ENCODE results near the gene AQP7.
"Not testable (repeated sequence)": the region's sequence is repeated elsewhere in the genome, so short reads cannot be mapped to it uniquely, and the experiment has no call there.

Gene AQP7

GRCh38 chr9:33404788-33405362 is 2.5 kb upstream of the AQP7 start:
- no peaks in the 10 kb centered on the region for H3K27me3 ChIP-seq (ENCODE audit: control insufficient read depth, insufficient read depth, low read length)
- H3K36me3 ChIP-seq (ENCODE audit: control insufficient read depth, insufficient read depth, low read length) = no peaks in the 10 kb centered on the region
- peaks cover 7% of the 10 kb centered on the region for H3K4me1 ChIP-seq (ENCODE audit: control insufficient read depth, insufficient read depth, low read length)
- H3K9ac ChIP-seq (ENCODE audit: low read length) = no peak overlapping the region
- no peaks in the 10 kb centered on the region for H3K9me3 ChIP-seq (ENCODE audit: control insufficient read depth, low read length)
- no peak overlapping the region for H3K4me3 ChIP-seq (ENCODE audit: low read length)

GRCh38 chr9:33403941-33404787 is 1.8 kb upstream of the AQP7 start:
- H3K9ac ChIP-seq (ENCODE audit: low read length) = no peak overlapping the region
- no peak overlapping the region for H3K4me3 ChIP-seq (ENCODE audit: low read length)
- no peaks in the 10 kb centered on the region for H3K36me3 ChIP-seq (ENCODE audit: control insufficient read depth, insufficient read depth, low read length)
- peaks cover 7% of the 10 kb centered on the region for H3K4me1 ChIP-seq (ENCODE audit: control insufficient read depth, insufficient read depth, low read length)
- no peaks in the 10 kb centered on the region for H3K9me3 ChIP-seq (ENCODE audit: control insufficient read depth, low read length)
- H3K27me3 ChIP-seq (ENCODE audit: control insufficient read depth, insufficient read depth, low read length) = no peaks in the 10 kb centered on the region

GRCh38 chr9:33401809-33402208 is 559 bp downstream of the AQP7 start:
- H3K36me3 ChIP-seq (ENCODE audit: control insufficient read depth, insufficient read depth, low read length); H3K4me1 ChIP-seq (ENCODE audit: control insufficient read depth, insufficient read depth, low read length); H3K27me3 ChIP-seq (ENCODE audit: control insufficient read depth, insufficient read depth, low read length); H3K4me3 ChIP-seq (ENCODE audit: low read length); H3K9me3 ChIP-seq (ENCODE audit: control insufficient read depth, low read length); H3K9ac ChIP-seq (ENCODE audit: low read length): not testable (repeated sequence)

GRCh38 chr9:33399047-33399446 is 3.3 kb downstream of the AQP7 start:
- not testable (repeated sequence) for H3K36me3 ChIP-seq (ENCODE audit: control insufficient read depth, insufficient read depth, low read length); H3K9me3 ChIP-seq (ENCODE audit: control insufficient read depth, low read length); H3K27me3 ChIP-seq (ENCODE audit: control insufficient read depth, insufficient read depth, low read length); H3K4me3 ChIP-seq (ENCODE audit: low read length); H3K9ac ChIP-seq (ENCODE audit: low read length)
- peaks cover 15% of the 10 kb centered on the region for H3K4me1 ChIP-seq (ENCODE audit: control insufficient read depth, insufficient read depth, low read length)

- not testable (repeated sequence) for H3K9me3 ChIP-seq (ENCODE audit: control insufficient read depth, low read length); H3K4me1 ChIP-seq (ENCODE audit: control insufficient read depth, insufficient read depth, low read length); H3K4me3 ChIP-seq (ENCODE audit: low read length); H3K36me3 ChIP-seq (ENCODE audit: control insufficient read depth, insufficient read depth, low read length); H3K9ac ChIP-seq (ENCODE audit: low read length); H3K27me3 ChIP-seq (ENCODE audit: control insufficient read depth, insufficient read depth, low read length)
These were observed 4.6 kb downstream of the AQP7 start for GRCh38 chr9:33397801-33398200.

GRCh38 chr9:33395159-33395879 is 7.0 kb downstream of the AQP7 start:
- not testable (repeated sequence) for H3K9ac ChIP-seq (ENCODE audit: low read length); H3K36me3 ChIP-seq (ENCODE audit: control insufficient read depth, insufficient read depth, low read length); H3K9me3 ChIP-seq (ENCODE audit: control insufficient read depth, low read length); H3K4me3 ChIP-seq (ENCODE audit: low read length); H3K27me3 ChIP-seq (ENCODE audit: control insufficient read depth, insufficient read depth, low read length)
- H3K4me1 ChIP-seq (ENCODE audit: control insufficient read depth, insufficient read depth, low read length) = peaks cover 21% of the 10 kb centered on the region

- H3K4me3 ChIP-seq (ENCODE audit: low read length); H3K27me3 ChIP-seq (ENCODE audit: control insufficient read depth, insufficient read depth, low read length); H3K9ac ChIP-seq (ENCODE audit: low read length); H3K9me3 ChIP-seq (ENCODE audit: control insufficient read depth, low read length); H3K36me3 ChIP-seq (ENCODE audit: control insufficient read depth, insufficient read depth, low read length): not testable (repeated sequence)
- peaks cover 21% of the 10 kb centered on the region for H3K4me1 ChIP-seq (ENCODE audit: control insufficient read depth, insufficient read depth, low read length)
These were observed 8.4 kb downstream of the AQP7 start for GRCh38 chr9:33393986-33394385.

- no peaks in the 10 kb centered on the region for H3K27me3 ChIP-seq (ENCODE audit: control insufficient read depth, insufficient read depth, low read length)
- H3K4me3 ChIP-seq (ENCODE audit: low read length) = no peak overlapping the region
- no peak overlapping the region for H3K9ac ChIP-seq (ENCODE audit: low read length)
- no peaks in the 10 kb centered on the region for H3K36me3 ChIP-seq (ENCODE audit: control insufficient read depth, insufficient read depth, low read length)
- H3K9me3 ChIP-seq (ENCODE audit: control insufficient read depth, low read length) = no peaks in the 10 kb centered on the region
- peaks cover 21% of the 10 kb centered on the region for H3K4me1 ChIP-seq (ENCODE audit: control insufficient read depth, insufficient read depth, low read length)
These were observed 8.8 kb downstream of the AQP7 start for GRCh38 chr9:33393581-33393980.

GRCh38 chr9:33392591-33393021 is 9.8 kb downstream of the AQP7 start:
- H3K27me3 ChIP-seq (ENCODE audit: control insufficient read depth, insufficient read depth, low read length); H3K9me3 ChIP-seq (ENCODE audit: control insufficient read depth, low read length); H3K36me3 ChIP-seq (ENCODE audit: control insufficient read depth, insufficient read depth, low read length); H3K9ac ChIP-seq (ENCODE audit: low read length); H3K4me3 ChIP-seq (ENCODE audit: low read length): not testable (repeated sequence)
- H3K4me1 ChIP-seq (ENCODE audit: control insufficient read depth, insufficient read depth, low read length) = peaks cover 21% of the 10 kb centered on the region

- not testable (repeated sequence) for H3K9ac ChIP-seq (ENCODE audit: low read length); H3K4me3 ChIP-seq (ENCODE audit: low read length); H3K9me3 ChIP-seq (ENCODE audit: control insufficient read depth, low read length); H3K27me3 ChIP-seq (ENCODE audit: control insufficient read depth, insufficient read depth, low read length); H3K36me3 ChIP-seq (ENCODE audit: control insufficient read depth, insufficient read depth, low read length)
- H3K4me1 ChIP-seq (ENCODE audit: control insufficient read depth, insufficient read depth, low read length) = peaks cover 21% of the 10 kb centered on the region
These were observed 11.1 kb downstream of the AQP7 start for GRCh38 chr9:33391111-33391771.

- Histone ChIP-seq H3K27me3 (ENCODE audit: control insufficient read depth, insufficient read depth, low read length) (no peaks in the 10 kb centered on the region), H3K4me1 (ENCODE audit: control insufficient read depth, insufficient read depth, low read length) (peaks cover 12% of the 10 kb centered on the region), H3K36me3 (ENCODE audit: control insufficient read depth, insufficient read depth, low read length) (no peaks in the 10 kb centered on the region), H3K9me3 (ENCODE audit: control insufficient read depth, low read length) (no peaks in the 10 kb centered on the region), H3K4me3 (ENCODE audit: low read length) (no peak overlapping the region), H3K9ac (ENCODE audit: low read length) (no peak overlapping the region)
These were observed 14.0 kb downstream of the AQP7 start for GRCh38 chr9:33388110-33388994.
